ENCODE results near the gene STEEP1.

The STEEP1 gene

DNA sequence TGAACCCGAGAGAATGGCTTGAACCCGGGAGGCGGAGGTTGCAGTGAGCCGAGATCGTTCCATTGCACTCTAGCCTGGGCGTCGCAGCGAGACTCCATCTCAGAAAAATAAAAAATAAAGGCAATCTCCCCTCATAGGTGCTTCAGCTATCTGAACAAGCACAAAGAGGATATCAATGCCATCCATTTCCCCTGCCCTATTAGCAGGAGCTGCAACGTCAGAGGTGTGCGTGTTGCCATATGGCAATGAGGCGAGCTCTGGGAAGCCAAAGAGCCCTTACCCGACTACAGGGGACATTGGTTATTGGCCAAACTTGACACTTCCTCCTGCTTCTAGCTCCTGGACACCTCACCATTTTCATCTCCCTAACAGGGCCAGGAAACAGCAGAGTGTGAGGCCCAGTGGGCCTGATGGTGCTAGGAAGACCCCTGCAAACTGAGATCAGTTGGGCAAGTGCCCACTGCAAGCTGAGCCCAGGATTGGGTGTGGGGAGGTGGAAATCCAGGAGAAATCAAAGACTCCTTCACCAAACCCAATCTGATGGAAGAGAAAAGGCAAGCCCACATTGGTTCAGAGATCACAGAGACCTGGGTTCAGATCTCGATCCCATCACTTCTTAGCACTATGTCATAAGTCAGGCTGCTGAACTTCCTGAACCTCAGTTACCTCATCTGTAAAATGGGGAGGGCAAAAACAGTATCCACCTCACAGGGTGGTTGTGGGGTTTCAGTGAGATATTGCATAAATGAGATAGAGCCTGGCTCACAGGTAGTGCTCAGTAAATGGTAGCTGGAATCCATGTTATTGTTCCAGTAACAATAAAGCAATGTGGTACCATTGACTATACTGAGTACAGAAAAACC is 75.8 kb downstream of the STEEP1 start:
- DNase-seq (ENCODE audit: low read depth in 2 of 2, low spot score in 1 of 2), result no peak

GRCh38 chrX:119488749-119489148 is 76.5 kb downstream of the STEEP1 start:
- no peak for DNase-seq (ENCODE audit: low read depth in 2 of 2, low spot score in 1 of 2)

Data from stimulated activated CD8-positive, alpha-beta memory T cell treated with anti-CD3 and anti-CD28 coated beads, Interleukin-4, amount 100 ng/mL, for 1 hour (primary cell).